HL-60 (cell line): Measurements from ENCODE around the gene TTC17.

ENCODE experiments used
- DNase-seq, 2 experiments: peaks; one replicate each; pipeline ENCODE4 v3.0.0-alpha.2; 2010 to 2020; ENCODE audit warnings: low read depth in 1 of 2, low spot score in 1 of 2
- H3K27ac ChIP-seq: fragments of 250-450 bp; sonication (Bioruptor Pico); replicated peaks from 2 replicates; pipeline ENCODE4 v1.5.1; 2020; ENCODE audit warnings: mild to moderate bottlenecking, moderate library complexity
- H3K27me3 ChIP-seq: fragments of 250-450 bp; sonication (Bioruptor Pico); 2 replicates; pipeline ENCODE4 v1.5.1; 2021; ENCODE audit warnings: mild to moderate bottlenecking, moderate library complexity; ENCODE audit not compliant: insufficient read depth, poor library complexity, severe bottlenecking
- H3K4me3 ChIP-seq: replicated peaks from 2 replicates; pipeline ENCODE4 v1.5.1; 2011; ENCODE audit warnings: mild to moderate bottlenecking, control low read depth, low read length; ENCODE audit not compliant: insufficient read depth
- GABPA ChIP-seq: IDR thresholded peaks from 2 replicates; pipeline ENCODE4 v1.6.1; 2012; ENCODE audit warnings: low read depth
- POLR2AphosphoS5 ChIP-seq: IDR thresholded peaks from 2 replicates; pipeline ENCODE4 v1.6.1; 2012; ENCODE audit warnings: low read depth
- REST ChIP-seq: IDR thresholded peaks from 2 replicates; pipeline ENCODE4 v1.6.1; 2012; ENCODE audit warnings: low read depth; ENCODE audit not compliant: insufficient replicate concordance
- SPI1 ChIP-seq: IDR thresholded peaks from 2 replicates; pipeline ENCODE4 v1.6.1; 2012; ENCODE audit warnings: low read depth, mild to moderate bottlenecking, borderline replicate concordance
- TF ChIP-seq, protein P1 (sequence below): IDR thresholded peaks from one replicate; pipeline ENCODE4 v1.5.1; 2011; ENCODE audit warnings: low read length, control low read depth, inconsistent platforms; ENCODE audit not compliant: insufficient read depth

Gene TTC17

GRCh38 chr11:43518408-43519160 lies 159.9 kb downstream of the TTC17 start:
- H3K4me3 ChIP-seq = no peak overlapping the region
- H3K27me3 ChIP-seq = no peaks in the 10 kb centered on the region
- DNase-seq = no peak
- no peak overlapping the region for H3K27ac ChIP-seq
- no peak for TF ChIP-seq GABPA
- TF ChIP-seq, protein P1, sequence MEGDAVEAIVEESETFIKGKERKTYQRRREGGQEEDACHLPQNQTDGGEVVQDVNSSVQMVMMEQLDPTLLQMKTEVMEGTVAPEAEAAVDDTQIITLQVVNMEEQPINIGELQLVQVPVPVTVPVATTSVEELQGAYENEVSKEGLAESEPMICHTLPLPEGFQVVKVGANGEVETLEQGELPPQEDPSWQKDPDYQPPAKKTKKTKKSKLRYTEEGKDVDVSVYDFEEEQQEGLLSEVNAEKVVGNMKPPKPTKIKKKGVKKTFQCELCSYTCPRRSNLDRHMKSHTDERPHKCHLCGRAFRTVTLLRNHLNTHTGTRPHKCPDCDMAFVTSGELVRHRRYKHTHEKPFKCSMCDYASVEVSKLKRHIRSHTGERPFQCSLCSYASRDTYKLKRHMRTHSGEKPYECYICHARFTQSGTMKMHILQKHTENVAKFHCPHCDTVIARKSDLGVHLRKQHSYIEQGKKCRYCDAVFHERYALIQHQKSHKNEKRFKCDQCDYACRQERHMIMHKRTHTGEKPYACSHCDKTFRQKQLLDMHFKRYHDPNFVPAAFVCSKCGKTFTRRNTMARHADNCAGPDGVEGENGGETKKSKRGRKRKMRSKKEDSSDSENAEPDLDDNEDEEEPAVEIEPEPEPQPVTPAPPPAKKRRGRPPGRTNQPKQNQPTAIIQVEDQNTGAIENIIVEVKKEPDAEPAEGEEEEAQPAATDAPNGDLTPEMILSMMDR = no peak
- TF ChIP-seq SPI1 = no peak
- no peak for TF ChIP-seq REST
- TF ChIP-seq POLR2AphosphoS5 = no peak

DNA sequence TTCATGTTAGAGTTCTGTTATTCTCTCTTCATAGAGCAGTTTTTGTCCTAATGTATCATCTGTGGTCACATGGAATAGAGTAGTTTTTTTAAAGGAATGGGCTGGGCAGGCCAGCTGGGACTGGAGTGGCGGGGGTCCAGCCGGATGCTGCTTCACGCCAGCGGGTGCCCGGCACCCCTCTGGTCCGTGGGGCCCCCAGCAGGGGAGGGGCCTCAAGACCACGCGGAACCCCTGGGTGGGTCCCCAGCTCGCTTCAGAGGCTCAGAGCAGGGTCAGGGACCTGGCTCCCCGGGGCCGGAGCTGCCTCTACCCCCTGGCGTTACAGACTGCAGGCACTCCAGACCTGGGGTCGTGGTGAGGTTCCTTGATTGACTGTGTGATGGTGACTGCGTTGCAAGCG lies 162.8 kb downstream of the TTC17 start:
- Histone ChIP-seq H3K4me3 (no peak overlapping the region), H3K27ac (no peak overlapping the region), H3K27me3 (no peaks in the 10 kb centered on the region)
- TF ChIP-seq POLR2AphosphoS5 (no peak), SPI1 (no peak), GABPA (no peak)
- no peak for DNase-seq

GRCh38 chr11:43523632-43524031 lies 164.9 kb downstream of the TTC17 start:
- no peaks in the 10 kb centered on the region for H3K27me3 ChIP-seq
- no peak for DNase-seq
- H3K4me3 ChIP-seq = no peak overlapping the region
- TF ChIP-seq, protein P1 = no peak
- no peak for TF ChIP-seq GABPA
- no peak for TF ChIP-seq SPI1
- TF ChIP-seq REST = no peak
- no peak for TF ChIP-seq POLR2AphosphoS5
- no peak overlapping the region for H3K27ac ChIP-seq

- DNase-seq = peak in 1 of 2 experiments; percentile 61
- H3K4me3 ChIP-seq = no peak overlapping the region
- H3K27ac ChIP-seq = no peak overlapping the region
- no peaks in the 10 kb centered on the region for H3K27me3 ChIP-seq
- TF ChIP-seq, protein P1 = no peak
- peak; percentile 28; the same call in 1 of the 2 replicates for TF ChIP-seq SPI1
Observed at GRCh38 chr11:43532041-43532440, 173.3 kb downstream of the TTC17 start.
